Duodenal mucosa (tissue), 2 donors: ENCODE data around the gene GATB.

ENCODE experiments used
- H3K27ac ChIP-seq: one replicate; pipeline ENCODE4 v1.7.0; 2013; ENCODE audit warnings: low read depth, low read length
- H3K27me3 ChIP-seq, 2 donors: one replicate each; pipeline ENCODE4 v1.7.0; 2013; ENCODE audit warnings: low read length in 2 of 2, control low read depth in 1 of 2; ENCODE audit not compliant: insufficient read depth in 2 of 2, control insufficient read depth in 1 of 2
- H3K36me3 ChIP-seq, 2 donors: one replicate each; pipeline ENCODE4 v1.7.0; 2013; ENCODE audit warnings: low read length in 2 of 2, control low read depth in 1 of 2; ENCODE audit not compliant: insufficient read depth in 2 of 2, control insufficient read depth in 1 of 2
- H3K4me1 ChIP-seq, 2 donors: one replicate each; pipeline ENCODE4 v1.7.0; 2013; ENCODE audit warnings: low read length in 2 of 2, control low read depth in 1 of 2; ENCODE audit not compliant: insufficient read depth in 2 of 2, control insufficient read depth in 1 of 2
- H3K4me3 ChIP-seq, 2 donors: one replicate each; pipeline ENCODE4 v1.7.0; 2013; ENCODE audit warnings: low read length in 2 of 2, low read depth in 1 of 2
- H3K9ac ChIP-seq, 2 donors: one replicate each; pipeline ENCODE4 v1.7.0; 2013; ENCODE audit warnings: low read length in 2 of 2, low read depth in 1 of 2
- H3K9me3 ChIP-seq, 2 donors: one replicate each; pipeline ENCODE4 v1.7.0; 2013; ENCODE audit warnings: low read length in 2 of 2, control low read depth in 1 of 2; ENCODE audit not compliant: control insufficient read depth in 1 of 2

GATB gene

DNA sequence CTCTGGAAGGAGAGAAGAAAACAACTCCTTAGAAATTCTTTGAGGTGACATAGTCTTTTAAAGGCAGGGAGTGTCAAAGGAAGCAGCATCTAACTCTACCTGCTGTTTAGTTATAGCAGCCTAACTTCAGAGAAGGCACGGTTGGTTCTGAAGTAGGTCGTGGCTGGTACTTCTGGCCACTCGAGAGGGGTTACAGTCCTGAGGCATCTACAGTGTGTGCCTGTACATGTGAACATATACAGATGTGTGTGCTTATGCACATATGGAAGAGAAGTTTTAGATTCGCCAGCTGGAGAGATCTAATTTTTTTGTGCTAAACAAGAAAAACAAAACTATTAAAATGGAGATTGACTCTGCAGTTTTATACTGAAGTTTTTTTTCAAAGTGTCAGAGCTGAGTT, 52.7 kb downstream of the GATB start:
- Histone ChIP-seq H3K27ac (no peak overlapping the region), H3K9ac (no peak overlapping the region), H3K4me1 (no peaks in the 10 kb centered on the region), H3K9me3 (no peaks in the 10 kb centered on the region), H3K27me3 (no peaks in the 10 kb centered on the region), H3K36me3 (peaks cover 0 to 21% of the 10 kb centered on the region in 2 donors), H3K4me3 (no peak overlapping the region)

DNA sequence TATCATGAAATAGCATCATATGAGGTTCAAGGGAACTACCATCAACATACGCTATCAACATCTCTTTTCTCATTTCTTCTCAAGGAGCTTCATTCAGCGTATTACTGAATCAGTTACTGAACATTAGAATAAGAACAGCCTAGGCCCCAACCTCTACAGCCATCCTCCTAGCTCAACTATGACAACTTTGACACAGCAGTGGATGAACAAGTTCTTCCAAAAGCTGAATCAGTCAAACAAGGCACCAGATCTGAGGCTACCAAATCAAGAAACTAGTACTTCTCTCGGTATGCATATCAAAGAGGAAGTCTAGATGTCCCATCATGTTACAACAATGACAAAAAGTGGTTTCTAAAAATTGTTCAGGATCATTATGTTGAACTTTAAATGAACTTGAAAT, 57.4 kb downstream of the GATB start:
- no peaks in the 10 kb centered on the region for H3K4me1 ChIP-seq
- no peak overlapping the region for H3K27ac ChIP-seq
- peaks cover 13 to 40% of the 10 kb centered on the region in 2 donors for H3K36me3 ChIP-seq
- no peak overlapping the region for H3K4me3 ChIP-seq
- no peak overlapping the region for H3K9ac ChIP-seq
- H3K27me3 ChIP-seq: no peaks in the 10 kb centered on the region
- no peaks in the 10 kb centered on the region for H3K9me3 ChIP-seq

DNA sequence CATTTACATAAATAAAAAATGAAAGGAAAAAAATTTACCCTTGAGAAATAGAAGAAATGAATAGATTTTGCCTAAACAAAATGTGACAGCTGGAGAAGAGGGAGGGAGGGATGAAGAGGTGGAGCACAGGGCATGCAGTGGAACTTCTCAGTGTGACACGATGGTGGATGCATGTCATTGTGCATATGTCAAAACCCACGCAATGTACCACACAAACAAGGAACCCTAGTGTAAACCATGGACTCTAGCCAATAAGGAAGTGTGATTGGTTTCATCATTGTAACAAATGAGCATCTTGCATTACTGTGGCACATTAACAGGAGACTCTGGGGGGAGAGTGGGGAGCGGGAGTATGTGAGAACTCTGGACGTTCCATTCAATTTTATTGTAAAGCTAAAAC, 58.6 kb downstream of the GATB start:
- Histone ChIP-seq H3K27ac (no peak overlapping the region), H3K9me3 (no peaks in the 10 kb centered on the region), H3K4me3 (no peak overlapping the region), H3K27me3 (no peaks in the 10 kb centered on the region), H3K9ac (no peak overlapping the region), H3K4me1 (no peaks in the 10 kb centered on the region), H3K36me3 (peaks cover 14 to 34% of the 10 kb centered on the region in 2 donors)

DNA sequence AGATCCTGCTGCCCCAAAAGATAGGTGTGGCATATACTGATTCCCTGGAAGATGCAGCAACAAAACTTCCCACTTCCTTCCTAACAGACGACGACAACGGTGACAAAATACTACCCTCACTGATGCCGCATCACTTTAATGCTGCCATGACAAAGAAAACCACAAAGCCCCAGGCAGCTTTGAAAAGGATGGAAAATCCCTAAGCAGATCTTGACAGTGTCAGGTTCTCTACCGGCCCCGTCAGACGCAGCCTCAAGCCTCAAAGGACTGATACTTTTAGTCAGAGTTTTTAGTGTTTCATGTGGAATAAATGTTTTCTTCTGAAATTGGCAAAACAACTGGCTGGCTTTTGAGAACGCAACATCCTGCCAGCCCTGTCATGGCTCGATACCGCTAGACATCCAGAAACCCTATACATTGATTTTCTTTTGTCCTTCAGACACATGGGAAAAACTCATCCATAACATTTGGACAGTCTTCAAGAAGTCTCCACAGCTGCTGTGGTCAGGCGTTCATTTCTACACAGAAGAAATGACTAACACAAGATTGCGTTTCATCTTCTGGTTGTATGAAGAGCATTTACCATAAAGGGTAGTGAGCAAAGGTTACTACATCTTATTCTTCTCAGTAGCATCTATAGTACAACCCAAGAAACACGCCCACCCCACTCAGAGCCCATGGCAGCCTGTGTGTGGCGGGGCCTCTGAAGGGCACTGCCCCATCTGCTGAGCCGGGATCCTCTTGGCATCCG, 60.1 kb downstream of the GATB start:
- Histone ChIP-seq H3K27ac (no peak overlapping the region), H3K27me3 (no peaks in the 10 kb centered on the region), H3K9ac (no peak overlapping the region), H3K4me3 (no peak overlapping the region), H3K9me3 (no peaks in the 10 kb centered on the region), H3K36me3 (peaks cover 17 to 30% of the 10 kb centered on the region in 2 donors), H3K4me1 (no peaks in the 10 kb centered on the region)

DNA sequence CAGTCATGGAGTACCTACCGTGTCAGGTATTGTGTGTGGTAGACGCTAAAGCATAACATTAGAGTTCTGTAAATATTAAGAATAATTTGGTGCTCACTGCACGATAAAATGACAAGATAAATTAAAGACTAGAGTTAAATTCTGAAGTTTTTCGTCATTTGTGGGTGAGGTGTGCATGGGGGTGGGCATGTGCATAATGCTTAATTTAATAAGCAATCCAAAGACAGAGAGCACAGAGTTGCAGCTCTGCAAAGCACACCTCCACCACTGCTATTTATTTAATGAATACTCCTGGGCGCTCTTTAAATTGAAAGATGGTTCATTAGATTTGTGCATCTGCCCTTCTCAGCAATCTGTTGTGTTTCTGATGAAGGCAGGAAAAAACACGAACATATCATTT, 62.6 kb downstream of the GATB start:
- Histone ChIP-seq H3K4me3 (no peak overlapping the region), H3K36me3 (peaks cover 17 to 25% of the 10 kb centered on the region in 2 donors), H3K27ac (no peak overlapping the region), H3K9me3 (no peaks in the 10 kb centered on the region), H3K4me1 (no peaks in the 10 kb centered on the region), H3K27me3 (no peaks in the 10 kb centered on the region), H3K9ac (no peak overlapping the region)

DNA sequence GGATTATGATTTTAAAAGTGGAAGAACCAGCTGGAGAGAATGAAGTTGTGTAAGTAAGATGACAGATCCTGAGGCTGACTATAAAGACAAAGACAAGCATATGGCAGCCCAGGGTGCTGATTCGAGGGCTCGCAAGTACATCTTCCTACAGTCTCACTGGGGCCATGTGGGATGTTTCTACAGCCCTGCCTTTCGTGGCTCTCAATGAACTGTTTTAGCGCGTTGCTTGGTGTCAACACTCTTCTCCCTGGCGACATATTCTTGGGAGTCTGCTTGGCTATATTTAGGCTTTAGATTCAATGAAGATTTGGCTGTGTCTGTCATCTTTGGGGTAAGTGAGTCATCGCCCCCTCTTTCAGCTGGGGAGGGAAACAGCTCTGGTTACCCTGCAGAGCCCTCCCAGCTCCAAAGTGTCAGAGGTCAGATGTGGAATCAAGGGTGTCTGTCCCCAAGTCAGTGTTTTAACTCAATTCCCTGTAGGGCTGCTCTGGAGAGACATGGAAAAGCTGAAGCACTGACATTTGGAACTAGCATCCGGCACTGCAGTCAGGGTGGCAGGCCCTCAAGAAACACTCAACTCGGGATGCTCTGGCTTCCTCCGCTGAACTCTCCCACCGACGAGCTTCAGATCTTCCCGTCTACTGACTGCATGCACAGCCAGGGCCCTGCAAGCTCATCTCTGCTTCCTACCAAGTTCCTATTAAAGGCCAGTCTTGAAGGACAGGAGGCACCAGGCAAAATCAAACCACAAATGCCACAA, 65.7 kb downstream of the GATB start:
- H3K27me3 ChIP-seq: no peaks in the 10 kb centered on the region
- H3K4me1 ChIP-seq: peaks cover 0 to 6% of the 10 kb centered on the region in 2 donors
- H3K9ac ChIP-seq: no peak overlapping the region
- H3K4me3 ChIP-seq: no peak overlapping the region
- H3K27ac ChIP-seq: no peak overlapping the region
- H3K9me3 ChIP-seq: no peaks in the 10 kb centered on the region
- H3K36me3 ChIP-seq: peaks cover 3 to 7% of the 10 kb centered on the region in 2 donors

DNA sequence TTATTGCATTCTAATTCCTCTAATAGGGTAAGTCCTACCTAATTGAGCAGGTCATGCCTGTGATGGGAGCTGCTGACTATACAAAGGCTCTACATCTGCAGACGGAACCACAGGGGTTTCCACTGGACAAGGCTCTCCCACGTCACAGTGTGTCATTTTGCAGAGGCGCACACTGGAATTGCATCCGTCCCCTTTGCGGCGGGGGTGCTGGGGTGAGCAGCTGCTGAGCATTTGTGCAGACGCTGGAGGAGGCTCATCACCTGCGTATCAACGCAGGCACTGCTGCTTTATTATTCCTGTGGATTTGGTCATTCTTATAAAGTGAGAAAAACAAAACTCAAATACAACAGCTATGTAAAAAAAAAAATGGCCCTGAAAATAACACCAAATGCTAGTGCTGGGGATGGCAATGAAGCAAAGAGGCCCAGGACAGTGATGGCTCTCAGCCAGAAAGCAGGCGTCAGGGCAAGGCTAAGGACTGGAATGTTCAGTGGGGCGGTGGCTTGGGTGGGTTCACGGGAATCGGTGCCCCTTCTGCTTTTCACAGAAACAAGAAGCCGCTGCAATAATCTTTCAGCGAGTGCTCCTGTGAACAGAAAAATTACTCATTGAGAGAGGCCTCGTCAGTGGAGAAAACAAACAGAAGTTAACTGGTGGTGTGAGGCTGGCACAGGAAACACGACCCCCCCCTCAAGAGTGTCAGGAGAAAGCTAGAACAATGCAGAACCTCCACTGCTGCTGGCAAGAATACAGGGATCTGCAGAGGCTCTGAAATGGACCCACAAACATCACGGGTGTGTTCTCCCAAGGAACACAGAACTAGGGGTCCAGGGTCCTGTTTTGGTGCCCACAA, 67.8 kb downstream of the GATB start:
- peaks cover 0 to 6% of the 10 kb centered on the region in 2 donors for H3K4me1 ChIP-seq
- H3K27me3 ChIP-seq: no peaks in the 10 kb centered on the region
- H3K9me3 ChIP-seq: no peaks in the 10 kb centered on the region
- H3K36me3 ChIP-seq: peaks cover 1 to 4% of the 10 kb centered on the region in 2 donors
- H3K9ac ChIP-seq: no peak overlapping the region
- no peak overlapping the region for H3K27ac ChIP-seq
- H3K4me3 ChIP-seq: no peak overlapping the region

DNA sequence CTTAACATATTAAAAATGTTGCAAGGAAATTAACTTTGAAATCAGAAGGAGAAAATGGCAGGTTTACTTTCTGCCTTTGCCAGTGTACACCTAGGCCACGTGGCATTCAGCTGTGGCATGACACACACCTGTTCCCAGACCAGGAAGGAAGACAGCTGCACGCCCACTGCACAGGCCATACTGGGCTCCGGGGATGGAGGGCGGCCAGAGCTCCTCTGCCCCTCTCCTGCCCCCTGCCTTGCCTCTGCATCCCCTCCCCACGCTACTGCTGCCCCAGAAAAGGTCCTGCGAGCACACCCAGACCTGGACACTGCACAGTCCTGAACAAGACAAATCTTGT, 68.4 kb downstream of the GATB start:
- Histone ChIP-seq H3K4me1 (peaks cover 0 to 6% of the 10 kb centered on the region in 2 donors), H3K9me3 (no peaks in the 10 kb centered on the region), H3K27ac (no peak overlapping the region)

DNA sequence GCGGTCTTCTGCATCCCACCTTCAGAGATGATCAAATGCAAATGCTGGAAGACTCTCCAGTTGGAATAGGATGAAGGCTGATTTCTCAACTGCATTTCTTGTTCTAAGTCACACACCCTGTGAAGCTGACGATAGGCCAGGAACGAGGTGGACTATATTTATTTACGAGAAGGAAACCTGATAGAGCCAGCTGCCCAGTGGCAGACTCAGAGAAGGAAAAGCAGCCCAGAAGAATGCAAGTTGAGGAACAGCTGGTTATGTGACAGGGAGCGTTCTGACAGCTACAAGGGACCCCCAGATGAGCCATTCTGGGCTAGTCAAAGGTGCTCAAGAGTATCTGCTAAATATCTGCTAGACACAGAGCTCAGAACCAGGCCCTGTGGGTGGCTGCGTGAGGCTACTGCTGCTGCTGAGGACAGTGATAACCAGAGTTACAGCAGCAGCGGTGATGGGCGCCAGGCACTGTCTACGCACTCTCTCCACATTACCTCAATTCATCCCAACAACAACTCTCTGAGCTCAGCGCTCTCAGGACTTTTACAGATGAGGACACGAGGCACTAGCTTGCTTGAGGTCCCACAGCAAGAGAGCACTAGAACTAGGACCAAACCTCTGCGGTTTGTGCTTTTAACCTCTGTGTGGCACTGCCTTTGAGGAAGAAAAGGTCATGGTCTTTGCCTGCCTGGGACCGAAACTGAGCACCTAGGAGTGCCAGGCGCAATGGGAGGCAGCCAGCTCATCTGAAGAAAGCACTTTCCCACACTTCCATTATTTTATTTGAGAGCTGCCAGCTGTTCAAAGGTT, 69.0 kb downstream of the GATB start:
- Histone ChIP-seq H3K4me1 (peaks cover 0 to 6% of the 10 kb centered on the region in 2 donors), H3K4me3 (no peak overlapping the region), H3K27me3 (no peaks in the 10 kb centered on the region), H3K27ac (no peak overlapping the region), H3K9me3 (no peaks in the 10 kb centered on the region), H3K9ac (no peak overlapping the region), H3K36me3 (peaks cover 0 to 10% of the 10 kb centered on the region in 2 donors)

More for the DNA sequence above, 68.4 kb downstream of the GATB start:
- Histone ChIP-seq H3K36me3 (peaks cover 4 to 8% of the 10 kb centered on the region in 2 donors), H3K9ac (no peak overlapping the region), H3K4me3 (no peak overlapping the region), H3K27me3 (no peaks in the 10 kb centered on the region)
